Measurements from ENCODE around the gene PEAK3. TPM values are rescaled to one million over a fixed set of nuclear protein-coding genes. Genes with fewer than 3 reads are reported as not detected.
A peak's percentile ranks its signal among the peaks of the same experiment; 100 is the strongest.

PEAK3 gene
- total and polyA plus RNA-seq, 2 donors (not counting 1 experiment from before 2014, with no cell fraction given): not detected

DNA sequence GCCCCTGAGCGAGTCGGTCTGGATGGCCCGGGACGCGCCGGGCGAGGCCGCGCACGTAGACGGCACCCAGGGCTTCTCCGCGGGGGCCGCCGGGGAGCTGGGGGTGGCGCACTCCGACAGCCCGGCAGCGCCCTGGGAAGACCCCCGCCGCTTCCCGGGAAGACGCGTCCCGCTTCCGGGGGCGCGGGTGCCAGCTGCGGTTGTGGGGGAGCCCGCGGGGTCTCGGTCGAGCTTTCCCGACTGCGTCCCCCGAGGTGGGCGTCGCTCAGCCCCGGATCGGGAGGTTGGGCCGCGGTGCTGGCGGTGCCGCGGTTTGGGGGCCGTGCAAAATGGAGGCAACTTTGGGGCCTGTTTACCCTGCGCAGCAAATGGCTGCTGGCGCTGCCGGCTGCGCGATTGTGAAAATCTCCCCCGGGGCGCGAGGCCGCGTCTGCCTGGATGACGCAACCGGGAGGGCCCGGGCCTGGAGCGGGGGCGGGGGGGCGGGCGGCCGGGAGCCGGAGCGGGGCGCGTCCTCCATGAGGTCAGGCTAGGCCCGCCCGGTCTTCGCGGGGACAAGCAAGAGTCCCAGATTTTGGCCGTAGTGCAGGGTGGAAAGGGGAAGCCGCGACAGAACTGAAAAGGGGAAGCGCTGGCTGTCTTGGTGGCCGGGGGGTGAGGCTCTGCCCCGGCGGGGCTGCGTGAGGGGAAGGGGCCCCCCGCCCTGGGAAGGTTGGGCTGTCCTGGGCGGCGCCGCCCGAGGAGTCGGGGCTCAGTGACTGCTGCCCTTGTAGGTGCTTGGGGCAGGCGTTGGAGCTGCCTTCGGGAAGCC, 11.3 kb downstream of the PEAK3 start:
- H4K20me1 ChIP-seq (ENCODE audit: control insufficient read depth, extremely low read depth, insufficient read depth, low read length): peaks cover 4% of the 10 kb centered on the region
- H3K4me3 ChIP-seq (replicated peaks in 1 of 4; ENCODE audit: control extremely low read depth in 1 of 4, insufficient read depth in 1 of 4, low read depth in 3 of 4, low read length in 4 of 4): peak overlapping the region; percentile 66 to 99 (median 84)
- H3K9ac ChIP-seq (ENCODE audit: insufficient read depth, low read length): peak overlapping the region; percentile 97
- H2AFZ ChIP-seq (ENCODE audit: low read length): no peak overlapping the region
- peak; percentile 82 to 89 for DNase-seq (ENCODE audit: low read depth in 2 of 2)
- H3K4me2 ChIP-seq (ENCODE audit: extremely low read depth, insufficient read depth, low read length): peak overlapping the region; percentile 42
- H3K27me3 ChIP-seq (ENCODE audit: control insufficient read depth, insufficient read depth, low read length): no peaks in the 10 kb centered on the region
- TF ChIP-seq CTCF (conservative IDR thresholded peaks at IDR 0.05 in 1 of 2, IDR thresholded peaks at IDR 0.05 in 1 of 2; ENCODE audit: low read depth in 1 of 2, low read length in 2 of 2) (no peak), EZH2 (IDR thresholded peaks at IDR 0.05; ENCODE audit: low read length, missing control alignments) (no peak)
- H3K4me1 ChIP-seq (ENCODE audit: control insufficient read depth, extremely low read depth, insufficient read depth, low read length): peaks cover 17% of the 10 kb centered on the region
- peaks cover 57% of the 10 kb centered on the region for H3K79me2 ChIP-seq (ENCODE audit: control insufficient read depth, insufficient read depth, low read length)
- peak overlapping the region; percentile 95 for H3K27ac ChIP-seq (ENCODE audit: insufficient read depth, low read length)
- peaks cover 20% of the 10 kb centered on the region for H3K36me3 ChIP-seq (ENCODE audit: control insufficient read depth, insufficient read depth, low read length)
- H3K9me3 ChIP-seq (ENCODE audit: control insufficient read depth, insufficient read depth, low read depth, low read length): no peaks in the 10 kb centered on the region

GRCh38 chr19:2270157-2270422, 11.9 kb downstream of the PEAK3 start:
- peaks cover 4% of the 10 kb centered on the region for H4K20me1 ChIP-seq (ENCODE audit: control insufficient read depth, extremely low read depth, insufficient read depth, low read length)
- H3K4me2 ChIP-seq (ENCODE audit: extremely low read depth, insufficient read depth, low read length): no peak overlapping the region
- no peak for TF ChIP-seq EZH2 (IDR thresholded peaks at IDR 0.05; ENCODE audit: low read length, missing control alignments)
- no peak for TF ChIP-seq CTCF (conservative IDR thresholded peaks at IDR 0.05 in 1 of 2, IDR thresholded peaks at IDR 0.05 in 1 of 2; ENCODE audit: low read depth in 1 of 2, low read length in 2 of 2)
- peak overlapping the region; percentile 95 for H3K27ac ChIP-seq (ENCODE audit: insufficient read depth, low read length)
- peak overlapping the region; percentile 97 for H3K9ac ChIP-seq (ENCODE audit: insufficient read depth, low read length)
- no peak for DNase-seq (ENCODE audit: low read depth in 2 of 2)
- H3K79me2 ChIP-seq (ENCODE audit: control insufficient read depth, insufficient read depth, low read length): peaks cover 52% of the 10 kb centered on the region
- H3K4me1 ChIP-seq (ENCODE audit: control insufficient read depth, extremely low read depth, insufficient read depth, low read length): peaks cover 17% of the 10 kb centered on the region
- no peak overlapping the region for H2AFZ ChIP-seq (ENCODE audit: low read length)
- H3K4me3 ChIP-seq (replicated peaks in 1 of 4; ENCODE audit: control extremely low read depth in 1 of 4, insufficient read depth in 1 of 4, low read depth in 3 of 4, low read length in 4 of 4): peak overlapping the region; percentile 65 to 99 (median 82)
- no peaks in the 10 kb centered on the region for H3K9me3 ChIP-seq (ENCODE audit: control insufficient read depth, insufficient read depth, low read depth, low read length)
- peaks cover 16% of the 10 kb centered on the region for H3K36me3 ChIP-seq (ENCODE audit: control insufficient read depth, insufficient read depth, low read length)
- no peaks in the 10 kb centered on the region for H3K27me3 ChIP-seq (ENCODE audit: control insufficient read depth, insufficient read depth, low read length)

DNA sequence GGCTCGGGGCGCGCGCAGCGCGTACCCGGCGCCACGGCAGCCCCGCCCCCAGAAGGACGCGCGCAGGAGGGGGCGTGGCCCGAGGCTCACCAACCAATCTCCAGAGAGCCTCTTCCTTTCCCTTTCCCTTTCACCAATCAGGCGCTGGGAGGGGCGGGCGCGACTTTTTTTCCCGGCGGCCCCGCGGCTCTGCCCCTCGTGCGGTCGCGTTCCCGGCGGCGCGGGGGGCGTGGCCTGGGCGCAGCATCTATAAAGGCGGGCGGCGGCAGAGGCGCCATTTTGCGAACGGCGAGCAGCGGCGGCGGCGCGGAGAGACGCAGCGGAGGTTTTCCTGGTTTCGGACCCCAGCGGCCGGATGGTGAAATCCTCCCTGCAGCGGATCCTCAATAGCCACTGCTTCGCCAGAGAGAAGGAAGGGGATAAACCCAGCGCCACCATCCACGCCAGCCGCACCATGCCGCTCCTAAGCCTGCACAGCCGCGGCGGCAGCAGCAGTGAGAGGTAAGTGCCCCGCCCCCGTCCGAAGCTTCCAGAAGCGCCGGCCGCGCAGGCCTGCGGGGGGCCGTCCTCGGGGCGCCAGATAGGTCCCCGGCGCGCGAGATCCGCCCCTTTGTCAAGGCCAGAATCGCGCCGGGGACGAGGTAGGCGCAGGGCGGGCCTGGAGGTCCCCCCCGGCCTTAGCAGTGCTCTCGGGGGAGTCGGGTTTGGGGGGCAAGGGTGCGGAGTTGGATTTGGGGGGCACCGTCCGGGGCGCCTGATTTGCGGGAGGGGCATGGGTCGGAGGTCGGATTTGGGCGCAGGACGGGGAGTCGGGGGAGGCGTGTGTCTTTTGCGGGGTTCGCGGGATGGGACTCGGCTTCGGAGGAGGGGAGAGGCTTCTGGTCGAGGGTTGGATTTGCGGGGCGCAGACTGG, 12.5 kb downstream of the PEAK3 start:
- Histone ChIP-seq H3K79me2 (ENCODE audit: control insufficient read depth, insufficient read depth, low read length) (peaks cover 49% of the 10 kb centered on the region), H3K27ac (ENCODE audit: insufficient read depth, low read length) (peak overlapping the region; percentile 95), H3K4me2 (ENCODE audit: extremely low read depth, insufficient read depth, low read length) (no peak overlapping the region), H3K4me3 (replicated peaks in 1 of 4; ENCODE audit: control extremely low read depth in 1 of 4, insufficient read depth in 1 of 4, low read depth in 3 of 4, low read length in 4 of 4) (peak overlapping the region; percentile 66 to 99 (median 86)), H3K27me3 (ENCODE audit: control insufficient read depth, insufficient read depth, low read length) (no peaks in the 10 kb centered on the region), H3K4me1 (ENCODE audit: control insufficient read depth, extremely low read depth, insufficient read depth, low read length) (peaks cover 17% of the 10 kb centered on the region), H4K20me1 (ENCODE audit: control insufficient read depth, extremely low read depth, insufficient read depth, low read length) (peaks cover 4% of the 10 kb centered on the region), H3K36me3 (ENCODE audit: control insufficient read depth, insufficient read depth, low read length) (peaks cover 15% of the 10 kb centered on the region), H3K9me3 (ENCODE audit: control insufficient read depth, insufficient read depth, low read depth, low read length) (no peaks in the 10 kb centered on the region), H3K9ac (ENCODE audit: insufficient read depth, low read length) (peak overlapping the region; percentile 97), H2AFZ (ENCODE audit: low read length) (no peak overlapping the region)
- TF ChIP-seq CTCF (conservative IDR thresholded peaks at IDR 0.05 in 1 of 2, IDR thresholded peaks at IDR 0.05 in 1 of 2; ENCODE audit: low read depth in 1 of 2, low read length in 2 of 2): no peak
- peak; percentile 91 to 96 for DNase-seq (ENCODE audit: low read depth in 2 of 2)
